Mesenchymal stem cell (in vitro differentiated cells and primary cell): Measurements from ENCODE around the gene EID1.

Experiments used
- DNase-seq: peaks from one replicate; pipeline ENCODE4 v3.0.0-alpha.2; 2013
- H2AFZ ChIP-seq: one replicate; pipeline ENCODE4 v1.6.1; 2013; ENCODE audit warnings: low read depth, mild to moderate bottlenecking, control low read depth, inconsistent platforms, low read length, moderate library complexity
- H2AK5ac ChIP-seq: 2 replicates; pipeline ENCODE4 v1.6.1; 2013; ENCODE audit warnings: low read length, moderate library complexity, mild to moderate bottlenecking, inconsistent platforms; ENCODE audit not compliant: severe bottlenecking
- H2BK120ac ChIP-seq: one replicate; pipeline ENCODE4 v1.6.1; 2013; ENCODE audit warnings: low read depth, mild to moderate bottlenecking, inconsistent platforms, low read length, moderate library complexity
- H2BK12ac ChIP-seq, 2 experiments: one replicate each; pipeline ENCODE4 v1.6.1; 2013; ENCODE audit warnings: inconsistent platforms in 2 of 2, low read length in 2 of 2, mild to moderate bottlenecking in 2 of 2, moderate library complexity in 2 of 2, control low read depth in 1 of 2
- H2BK15ac ChIP-seq: one replicate; pipeline ENCODE4 v1.6.1; 2013; ENCODE audit warnings: mild to moderate bottlenecking, low read depth, inconsistent platforms; ENCODE audit not compliant: poor library complexity, severe bottlenecking
- H2BK5ac ChIP-seq: 2 replicates; pipeline ENCODE4 v1.6.1; 2013; ENCODE audit warnings: low read depth, mild to moderate bottlenecking, low read length, control low read depth, inconsistent platforms; ENCODE audit not compliant: poor library complexity, severe bottlenecking
- H3K14ac ChIP-seq, 2 experiments: one replicate each; pipeline ENCODE4 v1.6.1; 2013; ENCODE audit warnings: inconsistent platforms in 2 of 2, low read length in 2 of 2, control low read depth in 1 of 2, mild to moderate bottlenecking in 1 of 2, moderate library complexity in 1 of 2
- H3K18ac ChIP-seq, 2 experiments: one replicate each; pipeline ENCODE4 v1.6.1; 2013; ENCODE audit warnings: inconsistent platforms in 2 of 2, low read length in 2 of 2, control low read depth in 1 of 2, low read depth in 1 of 2, mild to moderate bottlenecking in 1 of 2
- H3K23ac ChIP-seq, 2 experiments: one replicate each; pipeline ENCODE4 v1.6.1; 2013; ENCODE audit warnings: inconsistent platforms in 2 of 2, low read length in 2 of 2, mild to moderate bottlenecking in 2 of 2, moderate library complexity in 2 of 2, control low read depth in 1 of 2
- H3K27ac ChIP-seq: 2 replicates; pipeline ENCODE4 v1.5.1; 2013; ENCODE audit warnings: mild to moderate bottlenecking, moderate library complexity, low read length, control low read depth, inconsistent platforms; ENCODE audit not compliant: poor library complexity, severe bottlenecking
- H3K27me3 ChIP-seq, 2 experiments: 2 replicates each; pipeline versions ENCODE4 v1.6.1 to v1.7.0; 2013; ENCODE audit warnings: low read length in 2 of 2, mild to moderate bottlenecking in 2 of 2, moderate library complexity in 2 of 2, control low read depth in 1 of 2, inconsistent platforms in 1 of 2; ENCODE audit not compliant: control insufficient read depth in 1 of 2, insufficient read depth in 1 of 2
- H3K36me3 ChIP-seq, 2 experiments: 2 replicates each; pipeline versions ENCODE4 v1.6.1 to v1.7.0; 2013; ENCODE audit warnings: low read length in 2 of 2, control low read depth in 1 of 2, inconsistent platforms in 1 of 2, low read depth in 1 of 2, mild to moderate bottlenecking in 1 of 2; ENCODE audit not compliant: insufficient read depth in 2 of 2, control insufficient read depth in 1 of 2
- H3K4ac ChIP-seq, 2 experiments: one replicate each; pipeline ENCODE4 v1.6.1; 2013; ENCODE audit warnings: inconsistent platforms in 2 of 2, low read length in 2 of 2, mild to moderate bottlenecking in 2 of 2, moderate library complexity in 2 of 2, control low read depth in 1 of 2, low read depth in 1 of 2
- H3K4me1 ChIP-seq: 2 replicates; pipeline ENCODE4 v1.6.1; 2013; ENCODE audit warnings: low read depth, low read length, control low read depth; ENCODE audit not compliant: control insufficient read depth, insufficient read depth
- H3K4me2 ChIP-seq: 2 replicates; pipeline ENCODE4 v1.6.1; 2013; ENCODE audit warnings: low read length, mild to moderate bottlenecking, inconsistent platforms; ENCODE audit not compliant: poor library complexity, severe bottlenecking
- H3K4me3 ChIP-seq, 2 experiments: 2 replicates each; pipeline versions ENCODE4 v1.5.1 to v1.7.0; 2013; ENCODE audit warnings: low read length in 2 of 2, mild to moderate bottlenecking in 2 of 2, control low read depth in 1 of 2, low read depth in 1 of 2; ENCODE audit not compliant: insufficient read depth in 1 of 2
- H3K79me1 ChIP-seq: replicated peaks from 2 replicates; pipeline ENCODE4 v1.6.1; 2013; ENCODE audit warnings: mild to moderate bottlenecking, control low read depth, low read length, inconsistent platforms; ENCODE audit not compliant: poor library complexity, severe bottlenecking
- H3K9ac ChIP-seq: 2 replicates; pipeline ENCODE4 v1.7.0; 2013; ENCODE audit warnings: mild to moderate bottlenecking, low read length, moderate library complexity
- H3K9me3 ChIP-seq: 2 replicates; pipeline ENCODE4 v1.7.0; 2013; ENCODE audit warnings: mild to moderate bottlenecking, low read length; ENCODE audit not compliant: control insufficient read depth
- H4K8ac ChIP-seq: one replicate; pipeline ENCODE4 v1.6.1; 2013; ENCODE audit warnings: inconsistent platforms, mild to moderate bottlenecking, low read length, moderate library complexity
- H4K91ac ChIP-seq: one replicate; pipeline ENCODE4 v1.6.1; 2013; ENCODE audit warnings: mild to moderate bottlenecking, low read length, inconsistent platforms
- WGBS: methylation state at CpG from one replicate; pipeline ENCODE4 v1.1.7; 2013; ENCODE audit warnings: mixed read lengths; 5-methylcytosine and 5-hydroxymethylcytosine counted together

Gene EID1

DNA sequence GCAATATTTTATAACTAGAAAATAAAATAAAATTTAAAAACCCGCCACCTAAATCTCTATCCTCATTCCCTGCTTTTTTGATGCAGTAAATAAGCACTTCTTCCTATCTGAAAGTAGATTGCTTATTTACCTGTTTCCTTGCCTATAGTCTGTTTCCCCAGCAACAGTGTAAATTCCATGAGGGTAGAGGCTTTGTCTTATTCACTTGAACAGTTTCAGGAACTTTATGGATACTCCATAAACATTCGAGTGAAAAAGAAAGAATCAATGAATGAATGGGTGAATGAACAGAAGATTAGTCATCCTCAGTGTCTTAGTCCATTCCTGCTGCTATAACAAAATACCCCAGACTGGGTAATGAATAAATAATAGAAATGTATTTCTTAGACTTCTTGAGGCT is 44.1 kb downstream of the EID1 start:
- Histone ChIP-seq H3K4ac (no peak overlapping the region), H3K4me3 (no peak overlapping the region), H3K27me3 (no peaks in the 10 kb centered on the region), H3K14ac (no peak overlapping the region), H2BK15ac (no peak overlapping the region), H2BK5ac (no peak overlapping the region), H2AK5ac (no peak overlapping the region), H3K4me2 (no peak overlapping the region), H3K36me3 (no peaks in the 10 kb centered on the region), H4K8ac (no peak overlapping the region), H2BK120ac (no peak overlapping the region), H3K9ac (no peak overlapping the region), H4K91ac (no peak overlapping the region), H3K79me1 (no peaks in the 10 kb centered on the region), H2AFZ (no peak overlapping the region), H3K27ac (no peak overlapping the region), H3K23ac (no peak overlapping the region), H3K9me3 (no peaks in the 10 kb centered on the region), H3K18ac (no peak overlapping the region), H3K4me1 (peaks cover 2% of the 10 kb centered on the region), H2BK12ac (no peak overlapping the region)
- WGBS, result 100% methylated on average over 1 of the region's 2 CpGs
- no peak for DNase-seq

DNA sequence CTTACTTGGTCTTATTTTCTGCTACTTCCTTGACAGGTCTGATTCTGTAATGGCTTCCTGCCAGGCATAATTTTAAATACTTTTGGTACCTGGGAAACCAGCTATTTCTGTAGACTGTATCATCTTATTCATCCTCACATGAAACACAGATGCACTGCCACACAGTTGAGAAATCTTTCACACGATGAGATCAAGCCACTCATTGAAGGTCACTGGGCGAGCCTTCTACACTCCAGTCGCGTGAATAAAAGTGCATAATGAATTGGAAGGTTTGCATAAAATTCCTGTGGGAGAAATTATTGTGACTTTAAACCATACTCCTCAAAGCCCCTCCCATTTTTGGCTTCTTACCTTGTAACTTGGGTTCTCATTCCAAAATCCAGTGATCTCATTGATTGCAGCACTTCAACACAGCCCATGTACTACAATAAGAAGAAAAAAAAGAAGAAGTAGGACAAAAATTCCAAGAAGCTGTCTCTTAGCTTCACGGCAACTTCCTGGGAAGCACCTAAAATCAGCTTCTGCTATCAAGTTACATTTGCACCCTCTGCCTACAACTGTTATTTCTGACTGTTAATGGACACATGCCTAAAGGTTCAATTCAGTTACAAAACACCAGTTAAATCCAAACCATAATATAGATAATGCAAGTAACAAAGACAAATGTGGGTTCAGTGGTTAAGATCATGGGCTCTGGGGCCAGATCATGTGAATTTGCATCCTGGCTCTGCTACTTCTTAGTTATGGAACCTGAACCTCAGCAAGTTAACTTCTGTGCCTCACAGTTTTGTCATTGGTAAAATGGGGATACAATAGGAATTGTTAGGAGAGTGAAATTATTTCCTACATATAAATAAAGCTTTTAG is 46.8 kb downstream of the EID1 start:
- H3K4me2 ChIP-seq, result no peak overlapping the region
- H2AK5ac ChIP-seq, result no peak overlapping the region
- no peaks in the 10 kb centered on the region for H3K27me3 ChIP-seq
- no peak overlapping the region for H2BK15ac ChIP-seq
- H2BK5ac ChIP-seq, result no peak overlapping the region
- no peak overlapping the region for H3K23ac ChIP-seq
- H3K4me1 ChIP-seq, result peaks cover 5% of the 10 kb centered on the region
- H3K9ac ChIP-seq, result peak overlapping the region; percentile 62
- no peaks in the 10 kb centered on the region for H3K9me3 ChIP-seq
- H3K4me3 ChIP-seq, result peak overlapping the region in 1 of 2 experiments; percentile 8
- no peak overlapping the region for H4K91ac ChIP-seq
- no peak overlapping the region for H3K27ac ChIP-seq
- no peak overlapping the region for H2BK120ac ChIP-seq
- H3K4ac ChIP-seq, result no peak overlapping the region
- 96% methylated on average over 3 of the region's 5 CpGs for WGBS
- H3K36me3 ChIP-seq, result no peaks in the 10 kb centered on the region
- no peak overlapping the region for H4K8ac ChIP-seq
- H3K79me1 ChIP-seq, result no peaks in the 10 kb centered on the region
- no peak overlapping the region for H3K18ac ChIP-seq
- DNase-seq, result no peak
- no peak overlapping the region for H3K14ac ChIP-seq
- no peak overlapping the region for H2AFZ ChIP-seq
- H2BK12ac ChIP-seq, result no peak overlapping the region

DNA sequence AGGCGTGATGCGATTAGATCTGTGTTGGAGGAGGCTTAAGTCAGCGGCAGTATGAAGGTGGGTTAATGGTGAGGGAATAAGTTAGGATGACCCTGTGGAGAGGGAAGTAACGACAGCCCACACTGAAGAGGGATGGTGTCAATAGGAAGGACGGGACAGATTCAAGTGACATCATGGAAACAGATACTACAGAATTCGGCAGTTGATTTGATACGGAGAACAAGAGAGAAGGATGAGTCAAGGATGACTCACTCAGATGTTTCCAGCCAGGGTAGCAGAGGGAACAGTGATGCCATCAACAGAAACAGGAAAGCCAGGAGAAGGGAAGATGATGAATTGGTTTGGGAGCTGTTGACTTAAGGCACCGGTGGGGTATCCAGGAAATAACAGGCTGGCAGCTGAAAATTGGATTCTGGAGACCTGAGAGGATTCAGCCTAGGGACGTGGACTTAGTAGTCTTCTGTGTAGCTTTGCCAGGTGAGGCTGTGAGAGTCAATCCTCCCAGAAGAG is 47.8 kb downstream of the EID1 start:
- Histone ChIP-seq H2BK120ac (no peak overlapping the region), H2BK15ac (no peak overlapping the region), H2AK5ac (no peak overlapping the region), H3K14ac (no peak overlapping the region), H2BK12ac (peak overlapping the region in 1 of 2 experiments; percentile 26), H3K18ac (no peak overlapping the region), H4K91ac (no peak overlapping the region), H2BK5ac (no peak overlapping the region), H3K4me3 (peak overlapping the region in 1 of 2 experiments; percentile 17), H3K4me2 (no peak overlapping the region), H3K36me3 (no peaks in the 10 kb centered on the region), H2AFZ (peak overlapping the region; percentile 29), H3K9me3 (no peaks in the 10 kb centered on the region), H4K8ac (no peak overlapping the region), H3K4me1 (peaks cover 5% of the 10 kb centered on the region), H3K79me1 (no peaks in the 10 kb centered on the region), H3K4ac (no peak overlapping the region), H3K27me3 (no peaks in the 10 kb centered on the region), H3K9ac (peak overlapping the region; percentile 62), H3K27ac (no peak overlapping the region), H3K23ac (no peak overlapping the region)
- WGBS, result 35% methylated on average over 9 of the region's 9 CpGs
- DNase-seq, result peak; percentile 93

DNA sequence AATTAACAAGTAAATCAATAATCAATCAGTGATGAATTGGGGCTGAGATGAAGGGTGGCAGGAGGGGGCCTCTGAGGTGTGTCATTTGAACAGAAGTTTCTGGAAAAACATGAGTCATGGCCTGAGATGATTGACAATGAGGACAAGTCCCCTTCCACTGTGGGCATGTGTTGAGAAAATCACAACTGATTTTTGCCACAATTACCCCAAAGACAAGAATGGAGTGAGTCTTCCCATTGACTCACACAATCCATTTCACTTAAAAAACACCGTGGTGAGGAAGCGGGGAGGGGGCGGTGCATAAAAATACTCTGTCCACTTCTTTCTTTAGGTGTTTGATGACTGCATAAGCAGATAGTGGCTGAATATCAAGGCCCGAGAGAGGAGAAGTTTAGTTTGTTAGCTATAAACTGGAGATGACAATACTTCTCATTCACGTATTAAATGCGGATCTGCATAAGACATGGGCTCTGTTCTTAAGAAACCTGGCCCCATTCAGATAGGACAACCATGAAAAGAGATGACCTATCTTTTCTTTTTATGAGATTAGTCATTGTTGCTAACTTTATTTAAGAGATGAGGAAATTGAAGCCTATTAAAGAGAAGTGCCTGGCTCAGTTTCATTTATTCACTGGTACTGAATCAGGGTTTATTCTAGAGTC is 51.1 kb downstream of the EID1 start:
- WGBS, result 92% methylated on average over 6 of the region's 6 CpGs
- no peak overlapping the region for H2AK5ac ChIP-seq

More for the DNA sequence above, 51.1 kb downstream of the EID1 start:
- Histone ChIP-seq H2BK12ac (no peak overlapping the region), H3K27ac (no peak overlapping the region), H4K8ac (no peak overlapping the region), H3K9me3 (no peaks in the 10 kb centered on the region), H3K4me2 (no peak overlapping the region), H2BK15ac (no peak overlapping the region), H3K4me1 (peaks cover 5% of the 10 kb centered on the region), H2BK120ac (no peak overlapping the region), H3K79me1 (no peaks in the 10 kb centered on the region), H3K14ac (no peak overlapping the region), H3K4me3 (no peak overlapping the region), H2AFZ (no peak overlapping the region), H2BK5ac (no peak overlapping the region), H3K18ac (no peak overlapping the region), H3K23ac (no peak overlapping the region), H3K36me3 (no peaks in the 10 kb centered on the region), H4K91ac (no peak overlapping the region), H3K4ac (no peak overlapping the region), H3K27me3 (no peaks in the 10 kb centered on the region), H3K9ac (no peak overlapping the region)
- no peak for DNase-seq
